HCT116 (cell line): ENCODE results near the gene SFXN2. TPM values are rescaled to one million over a fixed set of nuclear protein-coding genes. Genes with fewer than 3 reads are reported as not detected.

Source experiments
- ATAC-seq: fragments of 200-7000 bp; cut with Tn5 transposase; 2 replicates; pipeline ENCODE4 v1.9.1; 2020; ENCODE audit warnings: mild to moderate bottlenecking, moderate library complexity
- BruUV-seq: library from RNA; stranded (reverse); fragments of 400-500 nt; replicated peaks from 2 replicates; lab custom pipeline; 2021; lab: Mats Ljungman, UMichigan
- CTCF ChIA-PET: fragments of 300-600 bp; sonication (Branson Sonifier 250); formaldehyde crosslinking; loops from one replicate; lab custom pipeline; 2021; ENCODE audit warnings: antibody characterized with exemption; lab: Charles Lee
- POLR2A ChIA-PET: fragments of 300-600, 350-600 bp; sonication (Branson Sonifier 250); formaldehyde crosslinking; loops from one replicate; lab custom pipeline; 2021; ENCODE audit warnings: antibody characterized with exemption; lab: Charles Lee
- RAD21 ChIA-PET, 2 experiments: fragments of 300-600 bp; sonication (Branson Sonifier 250); formaldehyde crosslinking; loops; one replicate each; lab custom pipeline; 2023; ENCODE audit warnings: low total read pairs in 2 of 2; ENCODE audit not compliant: uncharacterized antibody in 2 of 2, unreplicated experiment in 2 of 2, low non-redundant PET in 1 of 2; lab: Charles Lee
- DNase-seq: peaks from one replicate; pipeline ENCODE4 v3.0.0-alpha.2; 2010; ENCODE audit warnings: low read depth, low spot score
- H2AFZ ChIP-seq: fragments of 200-600 bp; shearing (Covaris generic), sonication (generic); 2 replicates; pipeline ENCODE4 v1.6.1; 2017; ENCODE audit warnings: low read depth, mixed run types, mixed read lengths, antibody characterized with exemption, low read length; ENCODE audit not compliant: poor library complexity, severe bottlenecking
- H3K27ac ChIP-seq: 2 replicates; pipeline ENCODE4 v1.5.1; 2012; ENCODE audit warnings: low read depth, low read length
- H3K27me3 ChIP-seq: fragments of 200-600 bp; sonication (generic); 2 replicates; pipeline ENCODE4 v1.6.1; 2016; ENCODE audit warnings: mixed run types, low read length, mixed read lengths; ENCODE audit not compliant: insufficient read depth
- H3K36me3 ChIP-seq, 2 experiments: fragments of 200-500 bp in 1 of 2; fragments of 200-600 bp in 1 of 2; sonication (Bioruptor generic) in 1 of 2; sonication (generic) in 1 of 2; 2 replicates each; pipeline versions ENCODE4 v1.5.1 to v1.6.1; 2014 to 2016; ENCODE audit warnings: low read length in 2 of 2, inconsistent platforms in 1 of 2, mixed read lengths in 1 of 2, mixed run types in 1 of 2; ENCODE audit not compliant: insufficient read depth in 2 of 2, control insufficient read depth in 1 of 2
- H3K4me1 ChIP-seq, 2 experiments: fragments of 200-600 bp in 1 of 2; sonication (generic) in 1 of 2; 2 replicates each; pipeline versions ENCODE4 v1.5.1 to v1.6.1; 2012 to 2017; ENCODE audit warnings: low read length in 2 of 2, inconsistent platforms in 1 of 2, mild to moderate bottlenecking in 1 of 2, mixed read lengths in 1 of 2, mixed run types in 1 of 2, moderate library complexity in 1 of 2; ENCODE audit not compliant: insufficient read depth in 2 of 2, control insufficient read depth in 1 of 2
- H3K4me2 ChIP-seq: fragments of 200-600 bp; sonication (generic); 2 replicates; pipeline ENCODE4 v1.6.1; 2017; ENCODE audit warnings: mixed run types, low read length, mixed read lengths
- H3K4me3 ChIP-seq, 2 experiments: fragments of 200-600 bp in 1 of 2; sonication (generic) in 1 of 2; replicated peaks in 1 of 2; 2 replicates each; pipeline ENCODE4 v1.5.1; 2011 to 2016; ENCODE audit warnings: low read length in 2 of 2, control low read depth in 1 of 2, low read depth in 1 of 2, mild to moderate bottlenecking in 1 of 2, mixed read lengths in 1 of 2, mixed run types in 1 of 2
- H3K79me2 ChIP-seq: fragments of 200-600 bp; sonication (generic); 2 replicates; pipeline ENCODE4 v1.6.1; 2017; ENCODE audit warnings: mild to moderate bottlenecking, mixed run types, low read length, moderate library complexity, mixed read lengths; ENCODE audit not compliant: insufficient read depth
- H3K9ac ChIP-seq: fragments of 200-600 bp; sonication (generic); 2 replicates; pipeline ENCODE4 v1.6.1; 2016; ENCODE audit warnings: low read length, mixed read lengths
- H3K9me2 ChIP-seq: fragments of 200-600 bp; sonication (generic), shearing (Covaris generic); 2 replicates; pipeline ENCODE4 v1.6.1; 2017; ENCODE audit warnings: mixed run types, mild to moderate bottlenecking, moderate library complexity; ENCODE audit not compliant: insufficient read depth
- H3K9me3 ChIP-seq, 2 experiments: fragments of 200-500 bp in 1 of 2; fragments of 200-600 bp in 1 of 2; sonication (Bioruptor generic) in 1 of 2; sonication (generic) in 1 of 2; 2 replicates each; pipeline ENCODE4 v1.6.1; 2014 to 2017; ENCODE audit warnings: low read length in 2 of 2, mixed read lengths in 2 of 2, inconsistent platforms in 1 of 2, low read depth in 1 of 2, mild to moderate bottlenecking in 1 of 2, mixed run types in 1 of 2, moderate library complexity in 1 of 2; ENCODE audit not compliant: control insufficient read depth in 1 of 2, insufficient read depth in 1 of 2
- H4K20me1 ChIP-seq: fragments of 200-600 bp; sonication (generic), shearing (Covaris generic); 2 replicates; pipeline ENCODE4 v1.6.1; 2017; ENCODE audit warnings: mixed run types, mild to moderate bottlenecking, moderate library complexity; ENCODE audit not compliant: insufficient read depth
- ATF3 ChIP-seq: IDR thresholded peaks from 2 replicates; pipeline ENCODE4 v1.6.1; 2012
- CEBPB ChIP-seq: IDR thresholded peaks from 2 replicates; pipeline ENCODE4 v1.6.1; 2012; ENCODE audit warnings: low read depth
- EGR1 ChIP-seq: IDR thresholded peaks from 2 replicates; pipeline ENCODE4 v1.6.1; 2012; ENCODE audit warnings: low read depth
- EZH2phosphoT487 ChIP-seq: fragments of 200-600 bp; IDR thresholded peaks from 2 replicates; pipeline ENCODE4 v1.6.1; 2018; ENCODE audit warnings: antibody characterized with exemption, borderline replicate concordance
- JUND ChIP-seq: IDR thresholded peaks from 2 replicates; pipeline ENCODE4 v1.6.1; 2012
- POLR2A ChIP-seq: IDR thresholded peaks from 2 replicates; pipeline ENCODE4 v1.7.0; 2011; ENCODE audit warnings: borderline replicate concordance; ENCODE audit not compliant: insufficient read depth, insufficient read length; ENCODE audit errors: extremely low read depth
- RAD21 ChIP-seq: IDR thresholded peaks from 2 replicates; pipeline ENCODE4 v1.6.1; 2012; ENCODE audit warnings: low read depth, mild to moderate bottlenecking
- SRF ChIP-seq: IDR thresholded peaks from 2 replicates; pipeline ENCODE4 v1.6.1; 2012; ENCODE audit warnings: low read depth
- ZBTB33 ChIP-seq: IDR thresholded peaks from 2 replicates; pipeline ENCODE4 v1.6.1; 2011; ENCODE audit warnings: mild to moderate bottlenecking, low read length, moderate library complexity; ENCODE audit not compliant: insufficient replicate concordance; ENCODE audit errors: extremely low read depth
- ZFX ChIP-seq: fragments of 450-650 bp; IDR thresholded peaks from 2 replicates; pipeline ENCODE4 v1.6.1; 2017
- ZNF274 ChIP-seq: fragments of 200-500 bp; sonication (Bioruptor generic); IDR thresholded peaks from 2 replicates; pipeline ENCODE4 v1.6.1; 2014; ENCODE audit warnings: mild to moderate bottlenecking, low read depth, low read length, inconsistent platforms
- intact Hi-C: fragments of 100-400 bp; cut with micrococcal nuclease; formaldehyde crosslinking; loops from 2 replicates; pipeline ENCODE4 v1.10.0; 2022
- total RNA-seq: library from RNA; stranded (reverse); gene quantifications from one replicate; pipeline ENCODE4 v1.2.1, GENCODE V29; 2021; ENCODE audit not compliant: unreplicated experiment
- TF ChIP-seq, protein P1 (sequence below): IDR thresholded peaks from 2 replicates; pipeline ENCODE4 v1.6.1; 2012; ENCODE audit warnings: low read depth

The SFXN2 gene
- total RNA-seq, 1 experiment from 2014 or later = 22.9 TPM

DNA sequence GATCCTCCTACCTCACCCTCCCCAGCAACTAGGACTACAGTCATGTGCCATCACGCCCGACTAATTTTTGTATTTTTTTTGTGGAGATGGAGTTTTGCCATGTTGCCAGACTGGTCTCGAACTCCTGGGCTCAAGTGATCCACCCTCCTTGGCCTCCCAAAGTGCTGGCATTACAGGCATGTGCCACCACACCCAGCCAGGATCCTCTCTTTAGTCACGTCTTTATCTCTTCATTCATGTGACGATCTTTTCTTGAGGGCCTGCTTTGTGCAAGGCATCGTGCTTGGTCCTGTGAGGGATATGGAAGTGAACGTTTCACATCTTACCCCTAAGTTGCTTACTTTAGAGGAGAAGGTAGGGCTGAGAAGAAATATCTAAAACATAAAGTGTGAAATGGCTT, 50.9 kb downstream of the SFXN2 start:
- Histone ChIP-seq H3K9me2 (no peaks in the 10 kb centered on the region), H3K4me1 (peaks cover 0 to 7% of the 10 kb centered on the region in 2 experiments; a peak in 1 of 4 replicates), H3K27ac (no peak overlapping the region), H3K4me3 (no peak overlapping the region), H2AFZ (no peak overlapping the region), H3K79me2 (no peaks in the 10 kb centered on the region), H3K4me2 (no peak overlapping the region), H4K20me1 (no peaks in the 10 kb centered on the region), H3K27me3 (no peaks in the 10 kb centered on the region), H3K36me3 (no peaks in the 10 kb centered on the region), H3K9me3 (no peaks in the 10 kb centered on the region), H3K9ac (no peak overlapping the region)
- no peak for TF ChIP-seq ATF3
- no peak for TF ChIP-seq SRF
- no peak for TF ChIP-seq ZBTB33
- no peak for TF ChIP-seq JUND
- TF ChIP-seq CEBPB = no peak
- DNase-seq = no peak
- RAD21 ChIA-PET = no interaction called here
- intact Hi-C loops = no loop called here
- CTCF ChIA-PET = no interaction called here
- BruUV-seq = no TSS peak
- POLR2A ChIA-PET = no interaction called here
- no peak for ATAC-seq

- H3K9me2 ChIP-seq = no peaks in the 10 kb centered on the region
- no peak overlapping the region for H3K27ac ChIP-seq
- CTCF ChIA-PET = no interaction called here
- H4K20me1 ChIP-seq = no peaks in the 10 kb centered on the region
- no peaks in the 10 kb centered on the region for H3K36me3 ChIP-seq
- ATAC-seq = no peak
- RAD21 ChIA-PET = no interaction called here
- no peak overlapping the region for H3K9ac ChIP-seq
- POLR2A ChIA-PET = no interaction called here
- no peak overlapping the region for H3K4me3 ChIP-seq
- TF ChIP-seq ATF3 = no peak
- TF ChIP-seq ZFX = no peak
- TF ChIP-seq, protein P1, sequence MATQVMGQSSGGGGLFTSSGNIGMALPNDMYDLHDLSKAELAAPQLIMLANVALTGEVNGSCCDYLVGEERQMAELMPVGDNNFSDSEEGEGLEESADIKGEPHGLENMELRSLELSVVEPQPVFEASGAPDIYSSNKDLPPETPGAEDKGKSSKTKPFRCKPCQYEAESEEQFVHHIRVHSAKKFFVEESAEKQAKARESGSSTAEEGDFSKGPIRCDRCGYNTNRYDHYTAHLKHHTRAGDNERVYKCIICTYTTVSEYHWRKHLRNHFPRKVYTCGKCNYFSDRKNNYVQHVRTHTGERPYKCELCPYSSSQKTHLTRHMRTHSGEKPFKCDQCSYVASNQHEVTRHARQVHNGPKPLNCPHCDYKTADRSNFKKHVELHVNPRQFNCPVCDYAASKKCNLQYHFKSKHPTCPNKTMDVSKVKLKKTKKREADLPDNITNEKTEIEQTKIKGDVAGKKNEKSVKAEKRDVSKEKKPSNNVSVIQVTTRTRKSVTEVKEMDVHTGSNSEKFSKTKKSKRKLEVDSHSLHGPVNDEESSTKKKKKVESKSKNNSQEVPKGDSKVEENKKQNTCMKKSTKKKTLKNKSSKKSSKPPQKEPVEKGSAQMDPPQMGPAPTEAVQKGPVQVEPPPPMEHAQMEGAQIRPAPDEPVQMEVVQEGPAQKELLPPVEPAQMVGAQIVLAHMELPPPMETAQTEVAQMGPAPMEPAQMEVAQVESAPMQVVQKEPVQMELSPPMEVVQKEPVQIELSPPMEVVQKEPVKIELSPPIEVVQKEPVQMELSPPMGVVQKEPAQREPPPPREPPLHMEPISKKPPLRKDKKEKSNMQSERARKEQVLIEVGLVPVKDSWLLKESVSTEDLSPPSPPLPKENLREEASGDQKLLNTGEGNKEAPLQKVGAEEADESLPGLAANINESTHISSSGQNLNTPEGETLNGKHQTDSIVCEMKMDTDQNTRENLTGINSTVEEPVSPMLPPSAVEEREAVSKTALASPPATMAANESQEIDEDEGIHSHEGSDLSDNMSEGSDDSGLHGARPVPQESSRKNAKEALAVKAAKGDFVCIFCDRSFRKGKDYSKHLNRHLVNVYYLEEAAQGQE = no peak
- TF ChIP-seq ZNF274 = no peak
- TF ChIP-seq JUND = no peak
- TF ChIP-seq EGR1 = no peak
- no peak for TF ChIP-seq SRF
- no peak for TF ChIP-seq RAD21
- TF ChIP-seq EZH2phosphoT487 = no peak
- no peak for TF ChIP-seq POLR2A
- TF ChIP-seq, all 23 proteins: peak for 0
- Histone ChIP-seq H3K9me3 (no peaks in the 10 kb centered on the region), H2AFZ (no peak overlapping the region), H3K27me3 (no peaks in the 10 kb centered on the region), H3K79me2 (no peaks in the 10 kb centered on the region), H3K4me2 (no peak overlapping the region), H3K4me1 (peaks cover 0 to 7% of the 10 kb centered on the region in 2 experiments; a peak in 1 of 4 replicates)
- no TSS peak for BruUV-seq
- intact Hi-C loops = no loop called here
- DNase-seq = no peak
Observed at GRCh38 chr10:102767428-102768160, 53.2 kb downstream of the SFXN2 start.
